ENCODE measurements around the gene CDK5. TPM values are rescaled to one million over a fixed set of nuclear protein-coding genes. Genes with fewer than 3 reads are reported as not detected.

The CDK5 gene
- total and polyA plus RNA-seq, 2 donors (not counting 1 experiment from before 2014, with no cell fraction given): 15.1 to 27.7 TPM

DNA sequence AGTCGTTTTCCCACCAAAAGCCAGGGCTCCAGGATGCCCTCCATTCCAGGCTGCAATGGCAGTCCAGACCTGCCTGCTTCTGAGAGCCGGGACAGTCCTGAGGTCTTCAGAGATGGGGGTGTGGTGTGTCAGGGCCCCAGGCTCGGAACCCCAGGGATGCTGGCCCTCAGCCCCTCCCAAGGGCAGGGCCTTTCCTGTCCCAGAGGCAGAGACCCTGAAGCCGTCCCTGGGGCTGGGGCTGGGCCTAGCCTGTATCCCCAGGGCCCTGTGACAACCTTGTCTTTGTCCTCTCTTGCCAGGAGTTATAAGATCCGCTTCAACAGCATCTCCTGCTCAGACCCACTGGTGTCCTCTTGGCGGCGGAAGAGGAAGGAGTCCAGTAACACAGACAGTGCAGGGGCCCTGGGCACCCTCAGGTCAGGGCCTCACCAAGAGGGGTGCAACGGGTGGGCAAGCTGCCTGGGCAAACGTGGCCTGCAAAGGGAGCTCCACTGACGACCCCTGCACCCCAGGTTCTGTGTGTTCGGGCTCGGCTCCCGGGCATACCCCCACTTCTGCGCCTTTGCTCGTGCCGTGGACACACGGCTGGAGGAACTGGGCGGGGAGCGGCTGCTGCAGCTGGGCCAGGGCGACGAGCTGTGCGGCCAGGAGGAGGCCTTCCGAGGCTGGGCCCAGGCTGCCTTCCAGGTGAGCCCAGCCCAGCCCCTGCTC, 51.0 kb downstream of the CDK5 start:
- Histone ChIP-seq H2AFZ (ENCODE audit: low read length) (no peak overlapping the region), H3K9ac (ENCODE audit: insufficient read depth, low read length) (no peak overlapping the region), H3K27me3 (ENCODE audit: control insufficient read depth, insufficient read depth, low read length) (no peaks in the 10 kb centered on the region), H3K9me3 (ENCODE audit: control insufficient read depth, insufficient read depth, low read depth, low read length) (no peaks in the 10 kb centered on the region), H3K4me1 (ENCODE audit: control insufficient read depth, extremely low read depth, insufficient read depth, low read length) (no peaks in the 10 kb centered on the region), H3K36me3 (ENCODE audit: control insufficient read depth, insufficient read depth, low read length) (no peaks in the 10 kb centered on the region), H3K79me2 (ENCODE audit: control insufficient read depth, insufficient read depth, low read length) (no peaks in the 10 kb centered on the region), H3K4me3 (replicated peaks in 1 of 4; ENCODE audit: control extremely low read depth in 1 of 4, insufficient read depth in 1 of 4, low read depth in 3 of 4, low read length in 4 of 4) (no peak overlapping the region), H3K27ac (ENCODE audit: insufficient read depth, low read length) (no peak overlapping the region), H3K4me2 (ENCODE audit: extremely low read depth, insufficient read depth, low read length) (no peak overlapping the region), H4K20me1 (ENCODE audit: control insufficient read depth, extremely low read depth, insufficient read depth, low read length) (no peaks in the 10 kb centered on the region)
- no peak for DNase-seq (ENCODE audit: low read depth in 2 of 2)
- TF ChIP-seq, protein P1, sequence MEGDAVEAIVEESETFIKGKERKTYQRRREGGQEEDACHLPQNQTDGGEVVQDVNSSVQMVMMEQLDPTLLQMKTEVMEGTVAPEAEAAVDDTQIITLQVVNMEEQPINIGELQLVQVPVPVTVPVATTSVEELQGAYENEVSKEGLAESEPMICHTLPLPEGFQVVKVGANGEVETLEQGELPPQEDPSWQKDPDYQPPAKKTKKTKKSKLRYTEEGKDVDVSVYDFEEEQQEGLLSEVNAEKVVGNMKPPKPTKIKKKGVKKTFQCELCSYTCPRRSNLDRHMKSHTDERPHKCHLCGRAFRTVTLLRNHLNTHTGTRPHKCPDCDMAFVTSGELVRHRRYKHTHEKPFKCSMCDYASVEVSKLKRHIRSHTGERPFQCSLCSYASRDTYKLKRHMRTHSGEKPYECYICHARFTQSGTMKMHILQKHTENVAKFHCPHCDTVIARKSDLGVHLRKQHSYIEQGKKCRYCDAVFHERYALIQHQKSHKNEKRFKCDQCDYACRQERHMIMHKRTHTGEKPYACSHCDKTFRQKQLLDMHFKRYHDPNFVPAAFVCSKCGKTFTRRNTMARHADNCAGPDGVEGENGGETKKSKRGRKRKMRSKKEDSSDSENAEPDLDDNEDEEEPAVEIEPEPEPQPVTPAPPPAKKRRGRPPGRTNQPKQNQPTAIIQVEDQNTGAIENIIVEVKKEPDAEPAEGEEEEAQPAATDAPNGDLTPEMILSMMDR (conservative IDR thresholded peaks at IDR 0.05 in 1 of 2, IDR thresholded peaks at IDR 0.05 in 1 of 2; ENCODE audit: low read depth in 1 of 2, low read length in 2 of 2): no peak
- no peak for TF ChIP-seq EZH2 (IDR thresholded peaks at IDR 0.05; ENCODE audit: low read length, missing control alignments)

DNA sequence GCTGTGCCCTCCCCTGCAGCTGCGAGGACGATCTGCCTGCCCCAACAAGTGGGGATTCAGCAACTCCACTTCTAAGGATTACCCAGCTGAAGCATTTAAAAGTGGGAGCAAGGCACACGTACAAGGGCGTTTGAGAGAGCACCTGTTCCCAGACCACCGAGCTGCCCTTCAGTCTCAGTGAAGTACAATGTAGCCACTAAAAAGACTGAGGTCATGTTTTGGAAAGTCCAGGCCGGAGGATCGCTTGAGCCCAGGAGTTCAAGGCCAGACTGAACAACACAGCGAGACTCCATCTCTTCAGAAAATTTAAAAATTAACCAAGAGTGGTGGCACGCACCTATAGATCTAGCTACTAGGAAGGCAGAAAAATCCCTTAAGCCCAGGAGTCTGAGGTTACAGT, 52.1 kb downstream of the CDK5 start:
- no peak for DNase-seq (ENCODE audit: low read depth in 2 of 2)
- Histone ChIP-seq H3K9ac (ENCODE audit: insufficient read depth, low read length) (no peak overlapping the region), H3K27ac (ENCODE audit: insufficient read depth, low read length) (no peak overlapping the region), H3K79me2 (ENCODE audit: control insufficient read depth, insufficient read depth, low read length) (no peaks in the 10 kb centered on the region), H3K36me3 (ENCODE audit: control insufficient read depth, insufficient read depth, low read length) (no peaks in the 10 kb centered on the region), H4K20me1 (ENCODE audit: control insufficient read depth, extremely low read depth, insufficient read depth, low read length) (no peaks in the 10 kb centered on the region), H3K4me2 (ENCODE audit: extremely low read depth, insufficient read depth, low read length) (no peak overlapping the region), H3K9me3 (ENCODE audit: control insufficient read depth, insufficient read depth, low read depth, low read length) (no peaks in the 10 kb centered on the region), H3K4me3 (replicated peaks in 1 of 4; ENCODE audit: control extremely low read depth in 1 of 4, insufficient read depth in 1 of 4, low read depth in 3 of 4, low read length in 4 of 4) (no peak overlapping the region), H2AFZ (ENCODE audit: low read length) (no peak overlapping the region), H3K27me3 (ENCODE audit: control insufficient read depth, insufficient read depth, low read length) (no peaks in the 10 kb centered on the region), H3K4me1 (ENCODE audit: control insufficient read depth, extremely low read depth, insufficient read depth, low read length) (no peaks in the 10 kb centered on the region)
- TF ChIP-seq, protein P1 (conservative IDR thresholded peaks at IDR 0.05 in 1 of 2, IDR thresholded peaks at IDR 0.05 in 1 of 2; ENCODE audit: low read depth in 1 of 2, low read length in 2 of 2): no peak
- TF ChIP-seq EZH2 (IDR thresholded peaks at IDR 0.05; ENCODE audit: low read length, missing control alignments): no peak

Other genes starting within 250 kb of the CDK5 start
- not detected in 2 replicates for gene AOC1, start 205.4 kb downstream of the CDK5 start, total RNA-seq
- gene AOC1, start 205.4 kb downstream of the CDK5 start, polyA plus RNA-seq: not detected in 2 replicates
- 6.1 and 6.2 TPM in 2 replicates for gene KCNH2, start 79.6 kb downstream of the CDK5 start, total RNA-seq
- gene KCNH2, start 79.6 kb downstream of the CDK5 start, polyA plus RNA-seq: 0.15 and 0.20 TPM in 2 replicates
- 0.50 and 0.77 TPM in 2 replicates for gene NOS3, start 66.9 kb downstream of the CDK5 start, total RNA-seq
- 0.12 and 0.38 TPM in 2 replicates for gene NOS3, start 66.9 kb downstream of the CDK5 start, polyA plus RNA-seq
- under 0.01 TPM in 1 of 2 replicates, not detected in the other for gene ATG9B, start 33.4 kb downstream of the CDK5 start, total RNA-seq
- gene ATG9B, start 33.4 kb downstream of the CDK5 start, polyA plus RNA-seq: 0.03 TPM in 2 replicates
- 16.4 and 20.0 TPM in 2 replicates for gene ABCB8, start 29.4 kb downstream of the CDK5 start, total RNA-seq
- gene ABCB8, start 29.4 kb downstream of the CDK5 start, polyA plus RNA-seq: 12.1 and 14.5 TPM in 2 replicates
- gene ASIC3, start 9.4 kb downstream of the CDK5 start, total RNA-seq: under 0.01 and 0.17 TPM in 2 replicates
- 0.05 and 0.07 TPM in 2 replicates for gene ASIC3, start 9.4 kb downstream of the CDK5 start, polyA plus RNA-seq
- gene SLC4A2, start 1.7 kb upstream of the CDK5 start, total RNA-seq: 56.0 and 61.8 TPM in 2 replicates
- 30.5 and 54.1 TPM in 2 replicates for gene SLC4A2, start 1.7 kb upstream of the CDK5 start, polyA plus RNA-seq
- gene FASTK, start 22.9 kb upstream of the CDK5 start, total RNA-seq: 64.7 and 69.5 TPM in 2 replicates
- 33.8 and 34.1 TPM in 2 replicates for gene FASTK, start 22.9 kb upstream of the CDK5 start, polyA plus RNA-seq
- 14.1 and 20.3 TPM in 2 replicates for gene TMUB1, start 25.6 kb upstream of the CDK5 start, total RNA-seq
- 11.9 and 17.1 TPM in 2 replicates for gene TMUB1, start 25.6 kb upstream of the CDK5 start, polyA plus RNA-seq
- 34.2 and 44.9 TPM in 2 replicates for gene AGAP3, start 28.6 kb upstream of the CDK5 start, total RNA-seq
- gene AGAP3, start 28.6 kb upstream of the CDK5 start, polyA plus RNA-seq: 32.9 and 33.5 TPM in 2 replicates
- not detected in 2 replicates for gene GBX1, start 109.8 kb upstream of the CDK5 start, total RNA-seq
- not detected in 2 replicates for gene GBX1, start 109.8 kb upstream of the CDK5 start, polyA plus RNA-seq
- not detected in 2 replicates for gene ASB10, start 129.4 kb upstream of the CDK5 start, total RNA-seq
- not detected in 2 replicates for gene ASB10, start 129.4 kb upstream of the CDK5 start, polyA plus RNA-seq
- not detected in 2 replicates for gene H2BK1, start 152.6 kb upstream of the CDK5 start, total RNA-seq
- not detected in 2 replicates for gene H2BK1, start 152.6 kb upstream of the CDK5 start, polyA plus RNA-seq
- 46.4 and 46.7 TPM in 2 replicates for gene ABCF2, start 169.3 kb upstream of the CDK5 start, total RNA-seq
- gene ABCF2, start 169.3 kb upstream of the CDK5 start, polyA plus RNA-seq: 41.6 and 66.1 TPM in 2 replicates
- gene CHPF2, start 174.6 kb upstream of the CDK5 start, total RNA-seq: 33.9 and 46.7 TPM in 2 replicates
- gene CHPF2, start 174.6 kb upstream of the CDK5 start, polyA plus RNA-seq: 33.6 and 42.5 TPM in 2 replicates
- gene SMARCD3, start 190.8 kb upstream of the CDK5 start, total RNA-seq: 23.8 and 27.0 TPM in 2 replicates
- gene SMARCD3, start 190.8 kb upstream of the CDK5 start, polyA plus RNA-seq: 30.7 and 30.9 TPM in 2 replicates

Data from fibroblast of lung (primary cell).